ENCODE data around the gene P2RY4. TPM values are rescaled to one million over a fixed set of nuclear protein-coding genes. Genes with fewer than 3 reads are reported as not detected.

Gene P2RY4
- total and polyA plus RNA-seq, 2 of the 13 experiments (the other 11 are each of a cell fraction or from before 2014, with no cell fraction given), result 0.07 to 0.49 TPM

- TF ChIP-seq SETDB1 (CRISPR knock-in tag; IDR thresholded peaks at IDR 0.05; ENCODE audit: borderline replicate concordance) (no peak), ZNF563 (CRISPR knock-in tag; IDR thresholded peaks at IDR 0.05) (no peak), ZBTB44 (CRISPR knock-in tag; IDR thresholded peaks at IDR 0.05) (no peak), ZSCAN21 (CRISPR knock-in tag; IDR thresholded peaks at IDR 0.05; ENCODE audit: borderline replicate concordance) (no peak), PITX1 (CRISPR knock-in tag; IDR thresholded peaks at IDR 0.05) (no peak), NFKB2 (CRISPR knock-in tag; IDR thresholded peaks at IDR 0.05; ENCODE audit: borderline replicate concordance) (peak; percentile 28; the same call in 1 of the 2 replicates), ZNF432 (CRISPR knock-in tag; IDR thresholded peaks at IDR 0.05; ENCODE audit: borderline replicate concordance) (no peak), SP5 (CRISPR knock-in tag; IDR thresholded peaks at IDR 0.05; ENCODE audit: borderline replicate concordance, low read depth) (0 out of 2 replicates have a peak, but pooled peaks have one; percentile 26), ZNF580 (CRISPR knock-in tag; IDR thresholded peaks at IDR 0.05; ENCODE audit: borderline replicate concordance, low read depth) (no peak), FOSL2 (CRISPR knock-in tag; IDR thresholded peaks at IDR 0.05) (no peak), IKZF1 (IDR thresholded peaks at IDR 0.05) (no peak), CBX5 (CRISPR knock-in tag; IDR thresholded peaks at IDR 0.05; ENCODE audit: borderline replicate concordance) (no peak), ZNF652 (CRISPR knock-in tag; IDR thresholded peaks at IDR 0.05; ENCODE audit: borderline replicate concordance, low read depth) (no peak), ZNF556 (CRISPR knock-in tag; IDR thresholded peaks at IDR 0.05; ENCODE audit: borderline replicate concordance) (no peak), THAP9 (CRISPR knock-in tag; IDR thresholded peaks at IDR 0.05; ENCODE audit: borderline replicate concordance) (peak; percentile 60; the same call in 1 of the 2 replicates), BCL6 (CRISPR knock-in tag; IDR thresholded peaks at IDR 0.05) (no peak), NR2F1 (CRISPR knock-in tag; IDR thresholded peaks at IDR 0.05) (no peak), GRHL1 (CRISPR knock-in tag; conservative IDR thresholded peaks at IDR 0.05) (no peak), ZFP82 (CRISPR knock-in tag; IDR thresholded peaks at IDR 0.05; ENCODE audit: borderline replicate concordance) (no peak), RBM22 (optimal IDR thresholded peaks at IDR 0.05; ENCODE audit: low read length) (no peak), ARID2 (CRISPR knock-in tag; IDR thresholded peaks at IDR 0.05; ENCODE audit: borderline replicate concordance) (no peak), ATRX (CRISPR knock-in tag; IDR thresholded peaks at IDR 0.05; ENCODE audit: borderline replicate concordance) (no peak)
These were observed 30.1 kb upstream of the P2RY4 start, which contains the start of the genes KIF4A and PDZD11 (continued) for GRCh38 chrX:70289793-70290770.

Data from HepG2 (cell line).